ENCODE data around the gene IL10RA.

IL10RA gene

DNA sequence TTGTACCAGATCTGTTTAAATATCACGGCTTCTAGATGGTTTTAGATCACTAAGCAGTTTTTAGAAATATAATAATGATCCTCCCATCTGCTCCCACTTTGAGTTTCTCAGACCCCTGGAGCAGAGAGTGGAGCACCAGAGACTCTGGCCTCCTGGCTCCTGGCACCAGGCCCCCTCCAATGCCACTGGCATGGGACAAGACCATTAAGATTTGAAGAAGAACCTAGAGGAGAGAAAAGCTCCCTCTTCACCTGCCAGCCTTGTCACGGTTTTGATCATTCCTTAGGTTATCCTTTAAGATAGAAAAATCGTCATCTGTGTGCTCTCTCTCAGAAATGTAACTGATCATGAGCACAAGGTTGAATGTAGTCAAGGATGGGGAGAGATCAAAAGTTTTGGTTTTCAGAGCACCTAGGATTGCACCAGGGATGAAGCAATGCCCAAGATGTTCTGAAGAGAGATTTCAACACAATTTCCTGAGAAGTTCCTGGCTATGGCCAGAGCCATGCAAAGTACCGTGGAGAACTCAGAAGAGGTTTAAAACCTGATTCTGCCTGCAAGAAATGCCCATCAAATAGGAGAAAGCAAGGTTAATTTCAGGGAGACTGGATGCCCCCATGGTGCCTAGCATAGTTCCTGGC, 22.2 kb downstream of the IL10RA start:
- DNase-seq = no peak

- no peak for DNase-seq
Measured at GRCh38 chr11:118009864-118010737, 23.9 kb downstream of the IL10RA start.

GRCh38 chr11:118010738-118011461, 24.7 kb downstream of the IL10RA start:
- no peak for DNase-seq

GRCh38 chr11:118012083-118012669, 26.0 kb downstream of the IL10RA start:
- DNase-seq = no peak

- DNase-seq = no peak
Measured at GRCh38 chr11:118014022-118014421, 27.8 kb downstream of the IL10RA start.

GRCh38 chr11:118015385-118015841, 29.2 kb downstream of the IL10RA start:
- no peak for DNase-seq

GRCh38 chr11:118016104-118016503, 29.9 kb downstream of the IL10RA start:
- DNase-seq = no peak

DNA sequence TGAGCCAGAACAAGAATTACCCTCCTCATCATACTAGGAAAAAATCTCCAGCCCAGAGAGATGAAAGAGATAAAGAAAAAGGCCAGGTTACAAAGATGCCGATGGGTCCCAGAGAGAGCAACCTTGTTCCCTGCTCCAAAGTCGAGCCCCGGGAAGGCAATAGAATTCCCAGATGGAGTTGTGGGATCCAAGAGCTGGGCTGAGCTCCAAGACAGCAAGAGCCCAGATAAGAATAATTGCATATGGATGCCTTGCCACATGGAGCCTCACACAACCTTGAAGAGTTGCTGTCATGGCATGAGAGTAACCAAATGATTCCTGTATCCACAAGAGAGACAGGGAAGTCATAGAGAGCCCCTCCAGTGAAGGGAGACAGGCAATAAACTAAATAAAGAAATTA, 30.9 kb downstream of the IL10RA start:
- no peak for DNase-seq

DNA sequence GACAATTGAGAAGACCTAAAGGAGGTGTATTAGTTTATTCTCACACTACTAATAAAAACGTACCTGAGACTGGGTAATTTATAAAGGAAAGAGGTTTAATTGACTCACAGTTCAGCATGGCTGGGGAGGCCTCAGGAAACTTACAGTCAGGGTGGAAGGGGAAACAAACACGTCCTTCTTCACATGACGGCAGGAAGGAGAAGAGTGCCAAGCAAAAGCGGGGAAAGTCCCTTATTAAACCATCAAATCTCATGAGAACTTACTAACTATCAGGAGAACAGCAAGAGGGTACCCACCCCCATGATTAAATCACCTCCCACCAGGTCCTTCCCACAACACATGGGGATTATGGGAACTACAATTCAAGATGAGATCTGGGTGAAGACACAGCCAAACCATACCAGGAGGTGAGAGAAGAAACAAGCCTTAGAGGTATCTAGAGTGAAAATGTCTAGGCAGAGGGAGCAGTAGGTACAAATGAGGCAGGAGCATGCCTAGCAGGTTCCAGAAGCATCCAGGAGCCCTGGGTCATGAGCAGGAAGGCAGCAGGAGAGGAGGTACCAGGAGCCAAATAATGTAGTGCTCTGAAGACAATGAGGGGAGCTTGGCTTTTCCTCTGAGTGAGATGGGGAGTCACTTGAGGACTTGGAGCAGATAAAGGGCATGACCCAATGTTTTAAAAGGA, 31.6 kb downstream of the IL10RA start:
- no peak for DNase-seq

DNA sequence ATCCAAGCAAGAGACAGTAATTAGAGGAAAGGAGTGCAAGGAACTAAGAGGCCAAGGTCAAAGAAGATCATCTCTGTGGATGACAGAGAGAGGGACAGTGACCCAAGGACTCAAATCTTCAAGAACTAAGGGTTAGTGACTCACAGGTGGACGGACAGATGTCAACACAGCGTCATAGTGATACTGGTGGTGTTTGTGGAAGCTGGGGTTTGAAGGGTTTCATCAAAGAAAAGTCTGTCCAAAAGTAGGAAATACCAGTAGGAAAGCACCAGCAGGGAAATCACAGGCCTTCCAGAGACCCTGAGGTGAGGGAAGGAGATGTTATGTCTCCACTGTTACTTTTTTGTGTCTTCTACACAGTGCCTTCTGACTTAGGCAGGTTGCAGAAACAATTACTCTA, 32.2 kb downstream of the IL10RA start:
- no peak for DNase-seq

DNA sequence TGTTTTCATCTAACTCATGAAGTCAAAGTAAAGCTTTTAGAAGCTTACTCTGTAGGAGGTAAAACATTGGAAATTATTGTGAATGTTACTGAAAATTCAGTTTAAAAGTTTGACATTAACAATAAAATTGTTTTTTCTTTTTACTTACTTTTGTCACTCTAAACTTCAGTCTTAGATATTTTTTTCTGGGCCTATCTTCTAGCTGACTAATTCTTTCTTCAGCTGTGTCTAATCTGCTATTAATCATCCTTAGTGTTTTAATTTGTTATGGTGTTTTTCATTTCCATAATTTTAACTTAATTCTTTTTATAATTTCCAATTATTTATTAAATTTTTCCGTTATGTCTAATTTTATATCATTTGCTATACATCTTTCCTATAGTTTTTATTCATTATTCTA, 35.0 kb downstream of the IL10RA start:
- DNase-seq = no peak

- no peak for DNase-seq
Measured at GRCh38 chr11:118027694-118028093, 41.5 kb downstream of the IL10RA start.

- DNase-seq = no peak
Measured at GRCh38 chr11:118028626-118029025, 42.4 kb downstream of the IL10RA start.

DNA sequence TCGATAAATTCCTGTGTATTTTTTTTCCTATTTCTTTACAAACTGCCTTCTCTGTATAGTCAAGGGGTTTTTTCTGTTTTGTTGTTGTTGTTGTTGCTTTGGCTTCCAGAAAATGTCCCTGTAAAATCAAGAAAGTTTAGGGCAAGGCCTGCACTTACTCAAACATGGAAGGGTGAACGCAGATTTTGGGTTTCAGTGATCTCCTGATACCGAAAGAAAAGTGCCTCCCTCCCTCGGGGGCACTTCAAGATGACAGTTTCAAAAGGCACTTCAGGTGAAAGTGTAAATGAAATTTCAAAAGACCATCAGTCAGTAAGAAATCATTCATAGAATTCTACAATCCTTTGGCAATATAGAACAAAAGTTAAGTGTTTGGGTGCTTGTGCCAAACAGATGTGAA, 47.2 kb downstream of the IL10RA start:
- DNase-seq = no peak

- no peak for DNase-seq
Measured at GRCh38 chr11:118042141-118042540, 55.9 kb downstream of the IL10RA start.

DNA sequence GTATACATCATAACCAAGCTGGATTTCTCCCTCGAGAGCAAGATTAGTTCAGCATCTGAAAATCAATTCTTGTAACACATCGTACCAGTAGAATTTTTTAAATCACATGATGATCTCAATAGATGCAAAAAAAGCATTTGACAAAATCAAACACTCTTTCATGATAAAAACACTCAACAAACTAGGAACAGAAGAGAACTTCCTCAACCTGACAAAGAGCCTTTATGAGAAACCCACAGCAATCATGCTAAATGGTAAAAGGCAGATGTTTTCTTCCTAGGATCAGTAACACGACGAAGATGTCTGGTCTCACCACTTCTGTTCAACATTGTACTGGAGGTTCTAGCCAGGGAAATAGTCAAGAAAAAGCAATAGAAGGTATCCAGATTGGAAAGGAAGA, 56.6 kb downstream of the IL10RA start:
- no peak for DNase-seq

- DNase-seq = no peak
Measured at GRCh38 chr11:118045191-118045590, 59.0 kb downstream of the IL10RA start.

- no peak for DNase-seq
Measured at GRCh38 chr11:118046051-118046963, 60.1 kb downstream of the IL10RA start.

DNA sequence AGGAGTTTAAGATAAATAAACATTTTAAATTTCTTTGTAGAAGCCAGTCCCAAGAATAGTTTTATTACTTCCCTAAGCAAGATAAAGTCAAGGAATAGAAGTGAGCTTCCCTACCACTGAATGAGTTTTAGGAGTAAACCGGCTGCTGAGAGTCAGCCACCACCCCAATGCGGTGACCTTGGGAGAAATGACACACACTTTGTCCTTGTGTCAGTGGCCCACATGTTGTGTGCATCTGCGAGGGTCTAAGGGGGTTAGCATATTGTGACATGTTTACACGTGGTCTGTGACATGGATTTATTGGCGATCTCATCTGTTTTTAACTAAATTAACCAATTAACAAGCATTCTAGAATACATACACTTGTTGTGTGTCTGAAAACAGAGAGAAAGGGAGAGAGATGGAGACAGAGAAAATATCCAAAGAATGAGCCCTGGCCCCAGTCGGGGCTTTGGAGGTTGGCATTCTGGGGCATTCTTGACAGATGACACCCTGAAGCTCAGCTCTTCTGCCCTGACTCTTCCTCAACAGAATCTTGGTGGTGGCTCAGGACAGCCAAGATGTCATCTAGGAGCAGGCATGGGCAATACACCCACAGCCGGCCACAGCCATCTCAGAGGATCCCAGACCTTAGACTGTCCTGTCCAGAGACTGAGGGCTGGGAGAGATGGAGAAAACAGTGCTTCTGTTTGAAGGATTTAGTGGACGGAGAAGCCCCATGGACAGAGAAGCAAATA, 60.9 kb downstream of the IL10RA start:
- no peak for DNase-seq

GRCh38 chr11:118047749-118048148, 61.6 kb downstream of the IL10RA start:
- DNase-seq = no peak

All from activated gamma-delta T cell (primary cell).